SK-N-SH (cell line): ENCODE results near the gene SAMD1. TPM values are rescaled to one million over a fixed set of nuclear protein-coding genes. Genes with fewer than 3 reads are reported as not detected.

Experiments used
- CTCF ChIA-PET: fragments of 300-600, 350-600 bp; formaldehyde crosslinking; extraction: SDS; loops from one replicate; lab custom pipeline; 2021; lab: Yijun Ruan, JAX
- POLR2A ChIA-PET: fragments of 350-600 bp; sonication (Branson Sonifier 250); formaldehyde crosslinking; extraction: SDS; loops from one replicate; lab custom pipeline; 2020; ENCODE audit warnings: antibody characterized with exemption, inconsistent platforms; lab: Yijun Ruan, JAX
- DNase-seq: peaks from one replicate; pipeline ENCODE4 v3.0.0; 2012
- H2AFZ ChIP-seq: fragments of 200-600 bp; sonication (generic); 2 replicates; pipeline ENCODE4 v1.8.1; 2016; ENCODE audit warnings: antibody characterized with exemption, mild to moderate bottlenecking, low read depth
- H3F3A ChIP-seq: fragments of 200-600 bp; sonication (generic); replicated peaks from 2 replicates; pipeline ENCODE3; 2016; ENCODE audit warnings: antibody characterized with exemption, mild to moderate bottlenecking; ENCODE audit not compliant: insufficient read depth
- H3K27ac ChIP-seq, 2 experiments: fragments of 200-500 bp in 1 of 2; fragments of 200-600 bp in 1 of 2; sonication (Bioruptor generic) in 1 of 2; sonication (generic), shearing (Covaris generic) in 1 of 2; 2 replicates each; pipeline versions ENCODE4 v1.5.1 to v1.6.1; 2014 to 2016; ENCODE audit warnings: low read depth in 2 of 2, inconsistent platforms in 1 of 2, low read length in 1 of 2, mild to moderate bottlenecking in 1 of 2, mixed read lengths in 1 of 2
- H3K27me3 ChIP-seq: fragments of 200-600 bp; sonication (generic), shearing (Covaris generic); 2 replicates; pipeline ENCODE4 v1.6.1; 2016; ENCODE audit warnings: mixed run types; ENCODE audit not compliant: insufficient read depth
- H3K36me3 ChIP-seq, 2 experiments: fragments of 200-500 bp in 1 of 2; fragments of 200-600 bp in 1 of 2; sonication (Bioruptor generic) in 1 of 2; sonication (generic) in 1 of 2; replicated peaks in 1 of 2; 2 replicates each; pipeline versions ENCODE3 to v1.5.1; 2014 to 2016; ENCODE audit warnings: low read length in 1 of 2, mild to moderate bottlenecking in 1 of 2; ENCODE audit not compliant: insufficient read depth in 2 of 2, control insufficient read depth in 1 of 2
- H3K4me1 ChIP-seq, 2 experiments: fragments of 200-500 bp in 1 of 2; fragments of 200-600 bp in 1 of 2; sonication (Bioruptor generic) in 1 of 2; sonication (generic), shearing (Covaris generic) in 1 of 2; 2 replicates each; pipeline versions ENCODE4 v1.5.1 to v1.6.1; 2014 to 2016; ENCODE audit warnings: low read depth in 1 of 2, low read length in 1 of 2, mixed run types in 1 of 2; ENCODE audit not compliant: insufficient read depth in 2 of 2, control insufficient read depth in 1 of 2
- H3K4me2 ChIP-seq: fragments of 200-600 bp; sonication (generic), shearing (Covaris generic); 2 replicates; pipeline ENCODE4 v1.6.1; 2017; ENCODE audit warnings: mixed run types
- H3K4me3 ChIP-seq, 2 experiments: fragments of 200-500 bp in 1 of 2; fragments of 200-600 bp in 1 of 2; sonication (Bioruptor generic) in 1 of 2; sonication (generic), shearing (Covaris generic) in 1 of 2; 2 replicates each; pipeline versions ENCODE4 v1.5.1 to v1.8.1; 2014 to 2016; ENCODE audit warnings: low read depth in 2 of 2, inconsistent platforms in 1 of 2, low read length in 1 of 2, mild to moderate bottlenecking in 1 of 2, mixed read lengths in 1 of 2, moderate library complexity in 1 of 2
- H3K79me2 ChIP-seq: fragments of 200-600 bp; sonication (generic); 2 replicates; pipeline ENCODE4 v1.8.1; 2017; ENCODE audit warnings: mild to moderate bottlenecking; ENCODE audit not compliant: insufficient read depth
- H3K9ac ChIP-seq: fragments of 200-600 bp; sonication (generic); 2 replicates; pipeline ENCODE4 v1.6.1; 2017; ENCODE audit warnings: mixed run types
- H3K9me2 ChIP-seq: fragments of 200-600 bp; sonication (generic); 2 replicates; pipeline ENCODE4 v1.6.1; 2017; ENCODE audit warnings: mixed run types
- H3K9me3 ChIP-seq: fragments of 200-600 bp; sonication (generic); 2 replicates; pipeline ENCODE4 v1.6.1; 2017; ENCODE audit warnings: mixed run types, mild to moderate bottlenecking, moderate library complexity
- H4K20me1 ChIP-seq: fragments of 200-600 bp; sonication (generic); 2 replicates; pipeline ENCODE4 v1.6.1; 2017; ENCODE audit warnings: mild to moderate bottlenecking, mixed run types; ENCODE audit not compliant: insufficient read depth
- CHD2 ChIP-seq: fragments of 150-350 bp; IDR thresholded peaks from 2 replicates; pipeline ENCODE4 v1.6.1; 2018; ENCODE audit warnings: low read length; ENCODE audit not compliant: partially characterized antibody
- ELF1 ChIP-seq: IDR thresholded peaks from 2 replicates; pipeline ENCODE4 v1.4.0; 2012
- FOXJ3 ChIP-seq: sonication (generic); formaldehyde crosslinking; IDR thresholded peaks from 2 replicates; pipeline ENCODE4 v1.5.1; 2020; ENCODE audit warnings: mild to moderate bottlenecking, missing genetic modification reagents
- GABPA ChIP-seq: IDR thresholded peaks from 2 replicates; pipeline ENCODE4 v1.4.0; 2012; ENCODE audit warnings: low read depth, mild to moderate bottlenecking
- MEF2A ChIP-seq: IDR thresholded peaks from 2 replicates; pipeline ENCODE4 v1.4.0; 2012; ENCODE audit warnings: low read depth, borderline replicate concordance
- POLR2AphosphoS5 ChIP-seq: IDR thresholded peaks from 2 replicates; pipeline ENCODE4 v1.6.1; 2012; ENCODE audit warnings: low read depth, low read length
- RAD21 ChIP-seq: IDR thresholded peaks from 2 replicates; pipeline ENCODE4 v1.6.1; 2012; ENCODE audit warnings: mild to moderate bottlenecking, low read length
- RCOR1 ChIP-seq: fragments of 150-350 bp; IDR thresholded peaks from 2 replicates; pipeline ENCODE4 v1.6.1; 2017; ENCODE audit warnings: antibody characterized with exemption, low read length
- RFX5 ChIP-seq: IDR thresholded peaks from 2 replicates; pipeline ENCODE4 v1.6.1; 2012; ENCODE audit warnings: mild to moderate bottlenecking, improper control_type of control experiment, low read length
- SIN3A ChIP-seq: IDR thresholded peaks from 2 replicates; pipeline ENCODE4 v1.6.1; 2012; ENCODE audit warnings: low read depth, mild to moderate bottlenecking, low read length, moderate library complexity, borderline replicate concordance
- TAF1 ChIP-seq: IDR thresholded peaks from 2 replicates; pipeline ENCODE4 v1.6.1; 2012; ENCODE audit warnings: low read depth, mild to moderate bottlenecking, low read length, moderate library complexity, borderline replicate concordance
- TCF12 ChIP-seq: IDR thresholded peaks from 2 replicates; pipeline ENCODE4 v1.4.0; 2012
- WGBS: methylation state at CpG from one replicate; pipeline ENCODE4 v1.1.6; 2017; ENCODE audit warnings: low lambda C conversion rate; 5-methylcytosine and 5-hydroxymethylcytosine counted together
- polyA plus RNA-seq, 3 experiments: library from polyadenylated mRNA; depleted of rRNA; stranded (reverse); fragments of >200 nt; gene quantifications; 2 replicates each; pipeline ENCODE4 v1.2.3, GENCODE V29; 2012
- TF ChIP-seq, protein P1 (sequence below): fragments of 150-350 bp; IDR thresholded peaks from 2 replicates; pipeline ENCODE4 v1.6.1; 2016; ENCODE audit warnings: mild to moderate bottlenecking, low read depth, low read length
- TF ChIP-seq, protein P2 (sequence below): fragments of 200-600 bp; sonication (generic); IDR thresholded peaks from 2 replicates; pipeline ENCODE4 v1.6.1; 2017; ENCODE audit warnings: antibody characterized with exemption, mild to moderate bottlenecking, moderate library complexity

SAMD1 gene
- polyA plus RNA-seq, 1 of the 3 experiments (the other 2 are of a cell fraction), result 19.0 TPM

DNA sequence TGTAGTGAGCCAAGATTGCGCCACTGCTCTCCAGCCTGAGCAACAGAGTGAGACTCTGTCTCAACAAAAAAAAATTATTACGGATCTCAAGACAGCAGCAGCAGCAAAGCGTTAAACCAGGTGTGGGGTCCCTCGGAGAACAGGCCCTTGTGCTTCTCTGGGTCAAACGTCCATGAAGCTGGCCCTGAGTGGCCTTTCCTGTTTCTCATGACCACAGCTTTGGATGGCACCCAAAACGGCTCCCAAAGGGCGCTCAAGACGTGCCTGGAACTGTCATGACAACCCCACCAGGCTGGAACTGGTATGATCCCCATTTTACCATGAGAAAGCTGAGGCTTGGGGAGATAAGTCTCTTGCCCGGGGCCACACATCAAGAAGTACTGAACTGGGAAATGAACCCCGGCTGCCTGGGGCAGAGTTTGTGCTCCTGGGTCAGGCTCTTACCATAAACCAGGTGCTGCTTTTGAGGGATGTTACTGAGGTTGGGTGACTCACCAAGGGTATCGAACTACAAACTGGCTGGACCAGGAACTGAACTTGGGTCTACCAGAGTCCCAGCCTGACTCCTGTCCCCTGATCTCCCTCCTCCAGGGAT is 11.6 kb upstream of the SAMD1 start:
- CTCF ChIA-PET, result interaction anchor here (0.9 to 1.8 kb wide), 5 partner anchors 12 to 45 kb away, joined by 3 to 9 read pairs (median 5); partner anchors contain the start of gene MISP3
- no peak overlapping the region for H3K4me3 ChIP-seq
- no peak for DNase-seq
- H3K9ac ChIP-seq, result no peak overlapping the region
- H2AFZ ChIP-seq, result no peak overlapping the region
- no peaks in the 10 kb centered on the region for H3K9me3 ChIP-seq
- peaks cover 7 to 14% of the 10 kb centered on the region in 2 experiments for H3K36me3 ChIP-seq
- H3F3A ChIP-seq, result no peaks in the 10 kb centered on the region
- no peaks in the 10 kb centered on the region for H4K20me1 ChIP-seq
- H3K9me2 ChIP-seq, result no peaks in the 10 kb centered on the region
- no peak overlapping the region for H3K27ac ChIP-seq
- POLR2A ChIA-PET, result no interaction called here
- H3K4me1 ChIP-seq, result no peaks in the 10 kb centered on the region
- H3K4me2 ChIP-seq, result no peak overlapping the region
- H3K79me2 ChIP-seq, result no peaks in the 10 kb centered on the region
- WGBS, result 91% methylated on average over 10 of the region's 11 CpGs
- TF ChIP-seq TAF1, result no peak
- TF ChIP-seq, protein P1, sequence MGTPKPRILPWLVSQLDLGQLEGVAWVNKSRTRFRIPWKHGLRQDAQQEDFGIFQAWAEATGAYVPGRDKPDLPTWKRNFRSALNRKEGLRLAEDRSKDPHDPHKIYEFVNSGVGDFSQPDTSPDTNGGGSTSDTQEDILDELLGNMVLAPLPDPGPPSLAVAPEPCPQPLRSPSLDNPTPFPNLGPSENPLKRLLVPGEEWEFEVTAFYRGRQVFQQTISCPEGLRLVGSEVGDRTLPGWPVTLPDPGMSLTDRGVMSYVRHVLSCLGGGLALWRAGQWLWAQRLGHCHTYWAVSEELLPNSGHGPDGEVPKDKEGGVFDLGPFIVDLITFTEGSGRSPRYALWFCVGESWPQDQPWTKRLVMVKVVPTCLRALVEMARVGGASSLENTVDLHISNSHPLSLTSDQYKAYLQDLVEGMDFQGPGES, result no peak
- TF ChIP-seq, all 33 proteins: peak for 0
- no peaks in the 10 kb centered on the region for H3K27me3 ChIP-seq

DNA sequence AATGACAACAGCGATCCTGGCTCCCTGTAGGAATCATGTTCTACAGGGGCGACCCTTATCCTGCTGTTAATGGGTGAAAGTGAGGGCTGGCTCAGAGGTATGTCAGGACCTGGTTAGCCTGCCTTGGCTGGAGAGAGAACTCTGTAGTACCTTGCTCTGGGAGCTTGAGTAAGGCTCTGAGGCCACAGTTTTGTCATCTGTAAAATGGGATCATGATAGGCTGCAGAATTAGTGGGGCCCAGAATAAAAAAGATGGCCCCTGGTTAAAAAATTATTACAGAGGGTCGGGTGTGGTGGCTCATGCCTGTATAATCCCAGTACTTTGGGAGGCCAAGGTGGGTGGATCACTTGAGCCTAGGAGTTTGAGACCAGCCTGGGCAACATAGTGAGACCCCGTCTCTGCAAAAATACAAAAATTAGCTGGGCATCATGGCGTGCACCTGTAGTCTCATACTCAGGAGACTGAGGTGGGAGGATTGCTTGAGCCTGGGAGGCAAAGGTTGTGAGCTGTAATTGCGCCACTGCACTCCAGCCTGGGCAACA is 10.5 kb upstream of the SAMD1 start:
- DNase-seq, result no peak
- WGBS, result 95% methylated on average over 3 of the region's 6 CpGs
- Histone ChIP-seq H3K27ac (no peak overlapping the region), H3K4me3 (no peak overlapping the region), H3K9ac (no peak overlapping the region), H3K9me3 (no peaks in the 10 kb centered on the region), H3K4me1 (no peaks in the 10 kb centered on the region), H3K36me3 (peaks cover 7 to 20% of the 10 kb centered on the region in 2 experiments), H3K9me2 (no peaks in the 10 kb centered on the region), H3K79me2 (no peaks in the 10 kb centered on the region), H2AFZ (no peak overlapping the region)
- ChIA-PET CTCF (interaction anchor here (1.2 to 1.8 kb wide), 3 partner anchors 13 to 46 kb away, joined by 3 to 9 read pairs (median 5); no protein-coding TSS in a partner anchor), POLR2A (no interaction called here)
- TF ChIP-seq, protein P2, sequence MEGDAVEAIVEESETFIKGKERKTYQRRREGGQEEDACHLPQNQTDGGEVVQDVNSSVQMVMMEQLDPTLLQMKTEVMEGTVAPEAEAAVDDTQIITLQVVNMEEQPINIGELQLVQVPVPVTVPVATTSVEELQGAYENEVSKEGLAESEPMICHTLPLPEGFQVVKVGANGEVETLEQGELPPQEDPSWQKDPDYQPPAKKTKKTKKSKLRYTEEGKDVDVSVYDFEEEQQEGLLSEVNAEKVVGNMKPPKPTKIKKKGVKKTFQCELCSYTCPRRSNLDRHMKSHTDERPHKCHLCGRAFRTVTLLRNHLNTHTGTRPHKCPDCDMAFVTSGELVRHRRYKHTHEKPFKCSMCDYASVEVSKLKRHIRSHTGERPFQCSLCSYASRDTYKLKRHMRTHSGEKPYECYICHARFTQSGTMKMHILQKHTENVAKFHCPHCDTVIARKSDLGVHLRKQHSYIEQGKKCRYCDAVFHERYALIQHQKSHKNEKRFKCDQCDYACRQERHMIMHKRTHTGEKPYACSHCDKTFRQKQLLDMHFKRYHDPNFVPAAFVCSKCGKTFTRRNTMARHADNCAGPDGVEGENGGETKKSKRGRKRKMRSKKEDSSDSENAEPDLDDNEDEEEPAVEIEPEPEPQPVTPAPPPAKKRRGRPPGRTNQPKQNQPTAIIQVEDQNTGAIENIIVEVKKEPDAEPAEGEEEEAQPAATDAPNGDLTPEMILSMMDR, result no peak
- no peak for TF ChIP-seq FOXJ3
- TF ChIP-seq POLR2AphosphoS5, result no peak
- TF ChIP-seq MEF2A, result no peak
- no peak for TF ChIP-seq RFX5
- TF ChIP-seq CHD2, result no peak
- TF ChIP-seq SIN3A, result no peak
- no peak for TF ChIP-seq RCOR1
- no peak for TF ChIP-seq GABPA
- TF ChIP-seq RAD21, result no peak
- TF ChIP-seq ELF1, result no peak
- TF ChIP-seq, protein P1, result no peak
- TF ChIP-seq TCF12, result no peak
- TF ChIP-seq, all 33 proteins: peak for 0
- Histone ChIP-seq H3F3A (no peaks in the 10 kb centered on the region), H3K27me3 (no peaks in the 10 kb centered on the region), H4K20me1 (no peaks in the 10 kb centered on the region), H3K4me2 (no peak overlapping the region)
